HG02852 (cell line): ENCODE results near the gene SLC39A13.
A peak's percentile ranks its signal among the peaks of the same experiment; 100 is the strongest.

Experiments used
- ATAC-seq: cut with Tn5 transposase; IDR thresholded peaks from one replicate; pipeline ENCODE4 v1.9.1; 2021; ENCODE audit warnings: mild to moderate bottlenecking, moderate library complexity; ENCODE audit not compliant: unreplicated experiment

The SLC39A13 gene

DNA sequence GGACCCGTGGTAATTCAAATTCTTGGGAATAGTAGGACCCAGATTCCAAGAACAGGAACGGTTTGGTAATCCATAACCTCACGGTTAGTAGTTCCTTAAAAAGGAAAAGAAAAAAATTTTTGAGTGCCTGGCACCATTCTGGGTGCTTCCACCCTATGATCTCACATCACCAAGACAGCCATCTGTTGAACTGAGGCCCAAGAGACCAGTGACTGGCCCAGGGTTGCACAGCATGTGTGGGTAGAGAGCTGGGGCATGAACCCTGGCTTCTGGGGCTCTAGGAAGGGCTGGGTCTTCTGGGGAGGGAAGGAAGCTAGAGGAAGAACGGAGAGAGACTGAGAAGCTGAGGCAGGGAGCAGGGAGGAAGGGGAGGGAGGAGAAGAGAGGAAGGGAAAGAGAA is 25.3 kb upstream of the SLC39A13 start:
- no peak for ATAC-seq

DNA sequence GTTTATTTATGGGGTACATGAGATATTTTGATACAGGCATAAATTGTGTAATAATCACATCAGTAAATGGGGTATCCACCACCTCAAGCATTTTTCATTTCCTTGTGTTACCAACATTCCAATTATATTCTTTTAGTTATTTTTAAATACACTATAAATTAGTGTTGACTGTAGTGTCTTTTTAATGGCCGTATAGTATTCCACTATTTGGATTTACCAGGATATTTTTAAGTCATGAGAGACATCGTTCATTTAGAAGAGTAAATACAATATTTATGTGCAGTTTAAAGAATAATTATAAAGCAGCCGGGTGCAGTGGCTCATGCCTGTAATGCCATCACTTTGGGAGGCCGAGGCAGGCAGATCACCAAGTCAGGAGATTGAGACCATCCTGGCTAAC is 23.9 kb upstream of the SLC39A13 start:
- ATAC-seq = no peak

DNA sequence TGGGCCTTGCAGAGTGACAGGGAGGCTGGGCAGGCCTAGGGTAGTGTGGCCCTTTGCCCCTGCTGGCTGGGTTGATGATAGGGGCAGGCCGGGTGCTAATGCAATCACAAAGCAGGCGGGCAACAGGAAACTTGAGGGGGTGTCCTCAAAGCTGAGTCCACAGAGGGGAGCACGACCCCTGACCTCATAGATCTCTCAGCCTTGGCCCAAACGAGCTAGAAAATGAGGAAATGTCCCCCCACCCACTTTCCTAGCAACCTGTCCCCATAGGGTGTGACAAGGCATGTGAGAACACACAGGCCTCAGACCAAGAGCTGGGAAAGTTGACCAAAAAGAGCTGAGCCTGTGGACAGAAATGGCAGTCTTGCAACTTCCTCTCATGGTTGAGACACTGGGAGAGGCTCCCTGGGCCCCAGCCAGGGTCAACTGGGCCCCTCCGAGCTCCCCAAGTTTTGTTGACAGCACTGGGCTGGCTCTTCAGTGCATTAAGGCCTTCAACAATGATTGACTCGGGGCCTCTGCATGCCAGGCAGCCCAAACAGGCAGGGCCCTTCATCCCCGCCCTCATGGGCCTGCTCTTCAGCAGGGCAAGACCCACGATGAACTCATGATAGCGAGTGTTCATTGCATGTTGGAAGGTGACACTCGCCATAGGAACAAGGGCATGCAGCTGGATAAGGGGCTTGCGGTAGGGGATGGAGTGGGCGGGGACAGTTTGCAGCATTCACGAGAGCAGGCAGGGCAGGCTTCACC is 20.3 kb upstream of the SLC39A13 start:
- no peak for ATAC-seq

DNA sequence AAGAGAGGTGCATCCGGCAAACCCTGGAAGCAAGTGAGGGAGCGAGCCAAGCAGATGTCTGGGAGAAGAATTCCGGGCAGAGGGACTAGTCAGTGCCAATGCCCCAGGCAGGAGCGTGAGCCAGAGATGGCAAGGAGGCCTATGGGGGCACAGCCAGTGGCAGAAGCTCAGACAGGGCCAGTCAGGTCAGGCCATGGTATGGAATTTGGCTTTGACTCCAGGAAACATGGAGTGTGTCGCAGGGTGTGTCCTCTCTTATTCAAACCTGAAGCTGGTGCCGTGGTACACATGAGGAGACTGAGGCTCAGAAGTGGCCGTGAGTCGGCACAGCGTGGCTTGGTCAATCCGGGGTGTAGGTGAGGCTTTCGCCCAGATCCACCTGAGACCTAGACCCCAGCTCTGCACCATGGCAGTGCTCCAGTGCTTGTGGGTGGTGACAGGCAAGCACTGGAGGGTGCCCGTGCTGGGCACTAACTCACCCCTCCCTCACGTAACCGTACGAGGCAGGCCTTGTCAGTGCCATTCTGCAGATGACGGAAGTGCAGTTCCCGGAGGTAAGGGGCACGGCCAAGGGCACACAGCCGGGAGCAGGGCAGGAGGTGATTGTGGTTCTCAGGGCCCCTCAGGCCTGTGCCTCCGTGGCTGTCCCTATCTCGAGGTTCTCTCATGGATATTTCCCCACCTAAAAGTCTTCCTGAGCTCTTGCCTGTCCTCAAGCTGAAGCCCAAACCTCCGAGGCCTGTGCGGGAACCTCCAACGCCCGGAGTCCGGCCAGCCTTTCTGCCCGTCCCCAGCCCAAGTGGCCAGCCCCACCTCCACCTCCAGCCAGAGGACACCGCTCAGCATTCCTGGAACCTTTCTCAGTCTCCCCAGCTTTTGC is 19.5 kb upstream of the SLC39A13 start:
- ATAC-seq = no peak

DNA sequence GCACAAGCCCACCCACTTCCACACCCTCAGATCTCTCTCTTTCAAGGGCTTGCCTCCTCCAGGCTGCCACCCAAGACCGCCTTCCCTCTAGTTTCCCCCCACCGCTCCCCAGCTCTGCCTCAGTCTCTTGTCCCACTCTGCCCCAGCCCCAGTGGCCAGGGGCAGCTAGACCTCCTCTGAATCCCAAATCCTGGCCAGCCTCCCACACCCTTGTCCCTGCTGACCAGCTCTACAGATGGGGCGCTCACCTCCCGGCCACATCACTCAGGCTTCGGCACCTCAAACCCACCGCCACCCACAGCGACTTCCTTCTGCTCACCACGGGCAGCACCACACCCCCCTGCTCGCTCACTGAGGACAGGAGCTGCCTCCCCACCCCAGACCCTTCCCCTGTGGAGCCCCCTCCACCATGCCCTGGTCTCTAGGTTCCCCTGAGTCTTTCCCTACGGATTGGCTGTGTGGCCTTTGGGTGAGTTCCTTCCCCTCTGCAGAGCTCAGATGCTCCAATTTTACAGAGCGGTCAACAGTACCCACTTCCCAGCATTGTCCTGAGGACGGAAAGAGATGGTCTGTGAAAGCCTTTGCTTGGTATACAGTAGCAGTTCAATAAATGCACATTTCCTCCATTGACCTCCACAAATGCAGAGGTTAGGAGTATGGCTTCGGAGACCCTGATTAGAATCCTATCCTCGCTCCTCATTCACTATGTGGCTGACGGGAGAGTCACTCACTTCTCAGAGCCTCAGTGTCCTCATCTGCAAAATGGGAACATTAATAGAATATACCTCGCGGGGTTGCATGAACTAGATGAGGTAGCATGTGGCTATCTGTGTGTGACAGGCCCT is 18.6 kb upstream of the SLC39A13 start:
- ATAC-seq = no peak

DNA sequence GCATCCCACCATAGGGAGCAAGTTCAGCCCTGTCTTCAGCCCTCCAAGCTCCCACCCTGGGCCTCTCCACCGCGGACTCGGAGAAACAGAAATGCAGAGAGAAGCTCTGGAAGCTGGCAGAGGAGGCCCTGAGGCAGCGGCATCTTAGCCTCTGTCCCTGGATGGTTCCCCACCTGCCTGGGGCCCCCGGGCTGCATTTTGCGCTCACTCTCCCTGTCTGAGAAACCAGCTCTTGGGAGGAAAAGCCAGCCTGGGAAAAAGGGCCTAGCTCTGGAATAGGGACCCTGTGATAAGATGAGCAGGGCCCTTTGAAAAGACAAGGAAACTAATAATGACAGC is 18.0 kb upstream of the SLC39A13 start:
- ATAC-seq = no peak

DNA sequence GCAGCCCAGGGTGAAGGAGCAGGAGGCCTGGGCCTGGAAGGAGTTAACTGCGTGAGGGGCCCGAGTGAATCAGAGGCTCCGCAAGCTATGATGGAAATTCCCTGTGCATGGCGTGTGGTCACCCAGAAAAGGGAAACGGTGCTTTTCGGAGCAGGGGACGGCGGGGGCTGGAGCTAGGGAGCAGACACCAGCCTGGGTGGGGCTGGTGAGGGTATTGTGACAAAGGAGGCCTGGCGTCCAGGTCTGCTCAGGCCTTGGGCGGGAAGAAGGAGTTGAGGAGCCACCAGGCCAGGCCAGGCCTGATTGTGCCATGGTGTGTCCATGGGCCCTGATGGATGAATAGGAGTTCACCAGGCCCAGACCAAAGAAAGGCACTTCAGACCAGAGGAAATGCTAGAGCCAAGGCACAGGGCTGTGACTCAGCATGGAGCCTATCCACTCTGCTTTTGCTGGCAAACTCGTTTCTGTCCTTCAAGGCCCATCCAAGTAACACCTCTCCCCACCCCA is 17.3 kb upstream of the SLC39A13 start:
- no peak for ATAC-seq

DNA sequence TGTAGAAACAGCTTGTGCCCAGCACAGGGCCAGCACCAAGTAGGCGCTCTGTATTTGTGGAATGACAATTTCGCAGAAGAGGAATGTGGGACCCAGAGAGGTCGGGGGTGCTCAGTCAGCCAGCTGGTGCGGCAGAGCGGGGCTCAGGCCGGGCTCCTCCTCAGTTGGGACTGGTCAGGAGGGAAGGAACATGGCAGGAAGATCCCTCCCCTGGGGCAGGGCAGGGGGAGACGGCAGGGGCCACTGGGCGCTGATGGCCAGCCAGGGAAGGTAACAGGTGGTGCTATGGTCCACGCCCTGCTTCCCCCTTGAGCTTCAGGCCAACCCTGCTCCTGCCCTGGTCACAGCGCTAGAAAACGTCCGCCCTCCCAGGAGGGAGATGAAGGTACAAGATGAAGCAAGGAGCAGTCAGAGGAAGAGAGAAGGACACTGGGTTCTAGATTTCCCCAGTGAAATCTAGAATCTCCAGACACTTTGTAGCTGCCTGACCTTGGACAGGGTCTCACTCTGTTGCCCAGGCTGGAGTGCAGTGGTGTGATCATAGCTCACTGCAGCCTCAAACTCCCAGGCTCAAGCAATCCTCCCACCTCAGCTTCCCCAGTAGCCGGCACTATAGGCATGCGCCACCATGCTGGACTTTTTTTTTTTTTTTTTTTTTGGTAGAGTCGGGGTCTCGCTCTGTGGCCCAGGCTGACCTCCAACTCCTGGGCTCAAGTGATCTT is 16.5 kb upstream of the SLC39A13 start:
- no peak for ATAC-seq

DNA sequence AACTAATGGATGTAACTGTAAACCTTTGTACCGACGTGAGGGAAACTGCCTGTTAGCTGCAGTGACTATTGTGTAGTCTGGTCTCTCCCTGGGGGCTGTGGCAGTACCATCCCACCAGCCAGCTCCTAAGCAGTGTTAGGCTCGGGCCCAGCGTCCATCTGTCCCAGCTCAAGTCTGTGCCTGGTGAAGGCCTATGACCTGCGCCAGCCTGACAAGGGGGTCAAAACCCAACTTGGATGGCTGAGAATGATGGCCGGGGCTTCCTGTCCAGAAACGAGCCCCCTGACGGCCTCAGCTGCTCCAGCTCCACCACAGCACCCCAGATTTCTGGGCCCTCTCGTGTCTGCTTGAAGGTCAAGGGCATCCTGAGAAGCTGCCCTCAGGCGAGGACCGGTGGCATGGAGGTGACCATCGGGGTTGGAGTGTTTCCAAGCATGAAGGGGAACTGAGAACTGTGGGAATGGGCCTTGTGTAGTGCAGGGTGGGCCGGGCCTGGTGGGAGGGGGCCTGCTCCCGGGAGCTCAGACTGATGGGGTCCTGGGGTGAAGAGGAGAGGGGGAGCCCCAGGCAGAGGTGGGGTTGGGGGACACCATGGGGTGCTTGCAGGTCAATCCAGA is 15.7 kb upstream of the SLC39A13 start:
- no peak for ATAC-seq

DNA sequence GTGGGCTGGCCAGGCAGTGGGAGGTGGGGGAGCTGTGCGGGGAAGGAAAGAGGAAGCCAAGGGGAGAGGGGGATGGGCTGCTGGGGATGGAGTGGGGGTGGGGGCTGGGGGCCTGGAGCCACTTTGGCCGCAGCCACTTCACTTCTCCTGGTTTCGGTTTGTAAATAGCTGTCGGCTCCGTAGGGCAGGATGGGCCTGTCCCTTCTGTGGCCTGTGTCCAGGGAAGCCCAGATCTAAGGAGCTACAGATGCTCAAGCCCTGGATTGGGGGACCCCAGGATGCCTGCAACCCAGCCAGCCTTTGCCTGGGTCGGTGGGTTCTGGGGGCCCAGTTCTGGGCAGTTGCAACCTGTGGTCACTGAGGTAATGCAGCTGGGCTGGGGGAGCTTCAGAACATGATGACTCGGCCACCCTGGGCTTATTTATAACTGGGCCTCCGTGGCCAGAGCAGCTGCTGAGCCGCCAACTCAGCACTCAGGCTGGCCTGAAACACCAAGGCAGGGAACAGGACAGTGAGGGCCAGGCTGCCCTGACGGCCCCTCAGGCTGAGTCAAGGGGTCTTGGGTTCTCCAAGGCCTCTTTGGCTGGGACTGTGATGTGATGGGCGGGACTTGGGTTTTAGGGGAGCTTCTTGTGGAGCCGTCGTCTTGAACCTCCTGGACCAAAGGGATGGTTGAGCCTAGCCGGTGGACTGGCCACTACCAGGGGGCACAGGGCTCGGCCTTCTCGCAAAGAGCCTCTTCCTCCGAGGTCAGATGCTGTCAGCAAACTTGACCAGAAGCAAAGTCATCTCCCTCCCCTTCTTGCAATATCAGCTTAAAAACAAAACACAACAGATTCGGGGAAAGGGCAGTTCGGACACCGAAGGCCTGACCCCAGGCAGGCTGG is 15.0 kb upstream of the SLC39A13 start:
- no peak for ATAC-seq

DNA sequence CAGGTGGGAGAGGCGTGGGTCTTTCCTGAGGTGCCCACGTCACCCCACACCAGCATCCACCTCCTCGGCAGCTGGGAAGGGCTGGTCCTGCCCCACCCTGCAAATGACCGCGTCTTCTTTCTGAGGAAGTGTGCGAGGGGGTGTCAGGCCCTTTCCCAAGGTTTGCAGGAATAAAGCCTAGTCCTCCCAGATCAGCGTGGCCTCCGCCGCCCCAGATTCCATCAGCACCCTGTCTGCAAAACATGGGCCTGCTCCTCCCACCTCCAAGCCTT is 14.4 kb upstream of the SLC39A13 start:
- no peak for ATAC-seq

DNA sequence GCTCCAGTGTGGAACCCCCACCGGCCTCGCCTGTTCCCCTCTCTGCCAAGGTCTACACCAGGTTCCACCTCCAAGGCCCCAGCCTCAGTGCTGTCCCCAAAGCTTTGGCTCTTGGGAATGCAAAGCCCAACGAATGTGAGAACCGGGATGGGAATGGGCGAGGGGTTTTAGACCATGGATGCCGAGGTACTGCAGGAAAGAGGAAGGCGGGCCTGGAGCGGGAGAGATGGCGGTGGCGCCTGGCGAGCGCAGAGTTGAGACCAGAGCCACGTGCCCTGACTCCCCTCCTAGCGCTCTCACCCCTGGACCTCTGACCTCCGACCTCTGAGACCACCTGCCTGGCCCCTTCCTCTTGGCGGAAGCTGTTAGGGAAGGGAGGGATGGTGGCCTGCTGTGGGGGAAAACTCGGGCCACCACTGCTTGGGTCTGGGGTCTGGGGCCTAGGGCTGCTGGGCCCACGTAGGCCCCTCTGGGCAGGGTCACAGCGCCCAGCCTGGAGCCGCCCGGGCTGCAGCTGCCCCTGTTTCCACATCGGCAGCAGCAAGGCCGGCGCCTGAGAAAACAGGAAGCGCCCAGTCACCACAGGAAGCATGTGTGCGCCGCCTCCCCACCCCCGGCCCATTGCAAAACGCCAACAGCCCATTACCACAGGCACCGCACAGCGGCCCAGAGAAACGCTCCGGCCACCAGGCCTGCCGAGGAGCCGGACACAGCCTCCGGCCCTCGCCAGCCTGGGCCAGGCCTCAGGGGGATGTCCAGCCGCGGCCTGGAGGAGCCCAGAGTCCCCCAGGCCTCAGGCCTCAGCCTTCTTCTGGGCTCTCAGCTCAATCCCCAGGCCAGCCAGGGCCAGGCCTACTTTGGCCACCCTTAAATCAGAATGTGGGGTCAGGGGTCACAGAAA is 13.8 kb upstream of the SLC39A13 start:
- peak; percentile 60 for ATAC-seq

DNA sequence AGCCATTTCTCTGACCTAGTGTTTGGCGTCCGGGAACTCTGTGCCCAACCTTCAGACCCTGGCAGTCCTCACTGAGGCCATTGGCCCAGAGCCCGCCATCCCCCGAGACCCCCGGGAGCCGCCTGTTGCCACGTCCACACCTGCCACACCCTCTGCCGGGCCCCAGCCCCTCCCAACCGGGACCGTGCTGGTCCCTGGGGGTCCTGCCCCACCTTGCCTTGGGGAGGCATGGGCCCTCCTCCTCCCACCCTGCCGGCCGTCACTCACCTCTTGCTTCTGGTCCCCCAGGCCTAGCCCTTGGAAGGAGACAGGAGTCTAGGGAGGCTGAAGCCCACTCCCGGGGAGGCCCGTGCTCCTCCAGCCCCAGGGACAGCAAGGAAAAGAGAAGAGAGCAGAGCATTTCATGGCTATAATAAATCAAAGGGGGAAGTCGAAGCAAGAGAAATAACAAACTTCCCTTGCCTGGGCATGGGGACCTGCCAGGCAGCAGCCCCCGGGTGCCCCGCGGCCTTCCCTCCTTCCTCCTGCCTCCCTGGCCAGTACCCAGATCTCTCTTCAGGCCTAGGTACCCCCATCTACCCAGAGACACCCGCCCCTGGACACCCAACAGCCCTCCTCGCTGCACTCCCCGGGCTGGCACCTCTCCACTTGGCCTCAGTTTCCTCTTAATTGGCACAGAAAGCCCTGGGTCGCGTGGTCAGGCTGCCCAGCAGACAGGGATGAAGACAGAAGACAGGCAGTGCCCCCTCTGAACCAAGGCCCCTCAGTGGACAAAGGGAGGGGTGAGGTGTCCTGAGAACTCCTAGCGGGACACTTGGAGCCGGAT is 13.0 kb upstream of the SLC39A13 start:
- ATAC-seq = no peak

DNA sequence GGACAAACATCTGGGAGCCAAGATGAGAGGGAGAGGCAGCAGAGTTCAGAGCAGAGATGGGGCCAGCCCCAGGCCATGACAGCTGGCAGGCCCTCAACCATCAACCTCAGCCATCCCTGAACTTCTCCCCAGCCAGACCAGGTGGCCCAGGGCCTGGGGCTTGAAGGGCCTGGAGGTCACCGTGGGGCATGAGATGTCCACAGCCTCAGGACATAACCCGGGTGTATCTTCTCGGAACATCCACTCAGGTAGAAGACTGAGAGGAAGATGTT is 12.4 kb upstream of the SLC39A13 start:
- ATAC-seq = no peak

DNA sequence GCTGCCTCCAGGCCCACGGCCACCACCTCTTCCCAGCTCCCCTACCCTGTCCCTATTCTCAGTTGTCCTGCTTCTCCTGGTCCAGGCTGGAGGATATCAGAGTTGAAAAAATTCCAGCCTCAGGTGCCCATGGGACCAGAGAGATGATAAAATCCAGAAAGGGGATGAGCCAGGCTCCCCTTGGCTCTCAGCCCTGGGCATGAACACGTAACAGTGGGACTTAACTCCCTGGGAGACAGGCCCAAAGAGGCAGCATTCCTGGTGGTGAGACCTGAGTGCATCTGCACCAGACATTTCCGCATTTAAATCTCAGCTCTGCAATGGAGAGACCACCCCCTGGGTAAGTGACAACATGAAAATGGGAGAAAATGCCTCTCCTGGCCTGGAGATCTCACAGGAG is 10.4 kb upstream of the SLC39A13 start:
- ATAC-seq = no peak

DNA sequence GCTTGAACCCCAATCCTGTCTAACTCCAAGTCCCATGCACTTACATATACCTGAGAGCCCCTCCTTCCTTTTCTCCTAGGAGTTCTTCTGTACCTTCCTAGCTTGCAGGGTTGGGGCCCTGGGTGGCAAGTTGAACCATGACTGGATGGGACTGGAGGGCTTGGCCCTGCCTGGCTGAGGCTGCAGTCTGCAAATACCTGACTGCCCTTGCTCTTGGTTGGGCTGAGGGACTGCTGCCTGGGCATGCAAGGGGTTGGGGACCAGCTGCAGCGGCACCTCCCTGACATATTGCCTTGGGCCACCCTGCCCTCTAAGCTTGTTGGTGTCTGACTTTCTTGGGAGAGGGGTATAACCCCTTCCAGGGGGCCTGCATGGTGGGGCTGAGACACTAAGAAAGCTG is 9.8 kb upstream of the SLC39A13 start:
- ATAC-seq = no peak

DNA sequence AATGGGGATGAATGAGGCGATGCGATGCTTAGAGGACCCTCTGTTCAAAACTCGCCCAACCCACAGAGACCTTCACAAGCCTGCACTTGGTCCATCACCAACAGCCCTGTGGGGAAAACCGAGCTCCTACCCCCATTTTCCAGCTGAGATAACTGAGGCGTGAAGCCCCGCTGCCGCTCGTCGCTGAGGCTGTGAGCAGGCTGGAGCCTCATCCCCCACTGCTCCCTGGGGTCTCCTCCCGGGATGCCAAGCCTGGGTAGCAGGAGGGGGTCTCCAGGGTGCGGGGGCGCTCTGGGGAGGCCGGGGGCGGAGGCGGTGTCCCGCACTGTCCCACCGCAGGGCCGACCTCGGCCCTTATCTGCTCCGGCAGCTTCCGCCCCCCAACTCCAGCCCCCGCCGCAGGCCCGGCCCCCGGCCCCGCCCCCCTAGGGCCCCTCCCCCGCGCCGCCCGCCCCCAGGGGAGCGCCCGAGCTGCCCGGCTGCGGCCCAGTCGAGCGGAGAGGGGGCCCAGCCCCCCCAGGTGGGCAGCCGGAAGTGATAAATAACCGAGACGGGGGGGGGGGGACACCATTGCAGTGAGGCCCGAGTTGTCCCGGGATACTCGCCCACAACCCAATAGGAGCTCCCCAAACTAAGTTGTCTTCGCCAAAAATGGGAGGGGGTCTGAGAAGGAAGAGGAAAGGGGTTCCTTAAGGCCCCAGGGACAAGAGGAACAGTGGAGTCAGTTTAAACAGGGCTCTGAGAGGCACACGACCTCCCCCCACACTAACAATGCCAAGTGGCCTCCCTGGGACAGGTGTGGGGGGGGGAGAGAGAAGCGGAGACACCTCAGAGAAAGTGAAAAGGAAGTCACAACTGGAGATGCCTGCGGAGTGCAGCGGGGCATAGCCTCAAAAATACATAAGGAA is 8.3 kb upstream of the SLC39A13 start:
- ATAC-seq = peak; percentile 48
